ENCODE measurements around the gene DEFB114.
A peak's percentile ranks its signal among the peaks of the same experiment; 100 is the strongest.

DEFB114 gene

DNA sequence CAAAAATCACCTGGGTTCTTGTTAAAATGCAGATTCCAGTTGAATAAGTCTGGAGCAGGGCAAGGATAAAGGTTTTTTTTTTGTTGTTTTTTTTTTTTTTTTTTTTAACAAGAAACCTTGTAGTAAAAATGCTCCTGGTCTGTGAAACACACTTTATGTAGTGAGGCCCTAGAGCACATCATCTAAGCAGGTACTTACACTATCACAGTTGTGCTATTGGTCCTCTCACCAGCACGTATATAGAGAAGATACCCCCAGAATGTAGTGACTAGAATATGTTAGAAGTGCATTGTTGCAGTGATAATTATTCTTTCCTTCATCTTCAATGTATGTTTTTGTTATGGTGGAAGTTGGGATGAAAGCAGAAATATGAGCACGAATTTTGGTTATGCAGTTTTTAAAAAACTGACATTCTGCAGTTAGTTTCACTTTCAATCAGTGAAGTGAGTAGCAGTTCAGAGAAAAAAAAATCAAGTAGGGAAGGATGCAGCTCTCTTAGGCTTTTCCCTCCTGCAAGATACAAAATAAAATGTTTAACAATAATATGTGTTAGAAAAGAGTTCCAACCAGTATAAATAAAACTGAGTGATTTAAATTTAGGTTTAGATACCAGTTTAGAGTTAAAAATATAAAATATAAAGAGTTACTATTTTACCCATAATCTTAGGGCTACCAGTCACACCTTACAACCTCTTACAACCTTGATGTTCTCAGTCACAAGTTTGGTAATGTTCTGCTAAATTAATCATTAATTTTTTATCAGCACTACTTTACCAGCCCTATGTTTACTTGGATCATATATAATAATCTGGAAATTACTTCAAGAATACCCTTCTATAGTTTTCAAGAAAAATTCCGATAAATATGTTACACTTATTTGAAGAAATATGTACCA is 14.6 kb upstream of the DEFB114 start:
- Histone ChIP-seq H3K27me3 (ENCODE audit: control insufficient read depth in 5 of 5, insufficient read depth in 4 of 5, low read length in 5 of 5) (no peaks in the 10 kb centered on the region), H3K4me3 (ENCODE audit: low read depth in 1 of 5, low read length in 5 of 5) (peak overlapping the region in 1 of 5 donors; percentile 29), H3K36me3 (ENCODE audit: control insufficient read depth in 5 of 5, insufficient read depth in 5 of 5, low read length in 5 of 5) (no peaks in the 10 kb centered on the region), H3K9ac (ENCODE audit: low read length in 5 of 5) (no peak overlapping the region), H3K4me1 (ENCODE audit: control insufficient read depth in 5 of 5, insufficient read depth in 5 of 5, low read length in 5 of 5) (no peaks in the 10 kb centered on the region), H3K27ac (ENCODE audit: low read depth, low read length) (no peak overlapping the region), H3K9me3 (ENCODE audit: control insufficient read depth in 5 of 5, low read length in 5 of 5) (no peaks in the 10 kb centered on the region)

DNA sequence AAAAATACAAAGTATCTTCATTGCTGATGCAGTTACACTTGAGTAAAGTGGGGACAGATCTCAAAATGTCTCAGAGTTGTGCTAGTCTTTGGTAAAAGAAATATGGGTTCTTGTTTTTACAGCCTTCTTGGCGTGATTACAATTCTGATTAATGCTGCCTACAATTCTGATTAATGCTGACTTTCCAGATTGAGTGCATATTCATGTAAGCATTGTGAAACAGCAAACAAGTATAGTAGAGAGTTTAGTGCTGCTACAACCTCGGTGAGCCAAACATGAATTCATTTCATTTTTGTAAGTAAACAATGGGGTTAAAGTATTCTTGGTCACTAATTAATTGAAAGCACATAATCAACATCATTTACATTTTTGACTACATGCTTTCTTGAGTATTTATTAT is 5.6 kb upstream of the DEFB114 start, which contains the start of gene DEFB113:
Gene DEFB113 (minus strand): TSS at position 21 of the 400 bp plus-strand sequence. CDS start 0 bp downstream, at position 21.
- H3K4me1 ChIP-seq (ENCODE audit: control insufficient read depth in 5 of 5, insufficient read depth in 5 of 5, low read length in 5 of 5), result no peaks in the 10 kb centered on the region
- H3K36me3 ChIP-seq (ENCODE audit: control insufficient read depth in 5 of 5, insufficient read depth in 5 of 5, low read length in 5 of 5), result no peaks in the 10 kb centered on the region
- no peak within 1 kb of the TSS for H3K9ac ChIP-seq (ENCODE audit: low read length in 5 of 5)

DNA sequence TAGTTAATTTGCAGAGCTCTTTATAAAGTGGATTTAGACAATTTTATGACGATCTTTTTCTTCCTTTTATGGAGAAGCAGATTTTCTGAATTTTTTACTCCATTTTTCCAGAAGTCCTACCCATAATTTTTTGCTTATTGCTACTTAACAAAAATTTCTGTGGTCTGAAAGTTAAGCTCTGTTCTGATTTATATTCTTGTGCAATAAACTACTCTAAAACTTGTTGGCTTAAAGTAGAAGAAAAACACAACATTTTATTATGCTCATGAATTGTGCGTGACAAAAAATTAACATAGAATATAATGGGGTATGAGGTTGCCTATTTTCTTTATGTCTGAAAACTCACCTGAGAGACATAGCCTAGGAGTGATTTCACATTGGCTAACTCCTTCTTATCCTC is 2.9 kb upstream of the DEFB114 start:
- Histone ChIP-seq H3K4me1 (ENCODE audit: control insufficient read depth in 5 of 5, insufficient read depth in 5 of 5, low read length in 5 of 5) (no peaks in the 10 kb centered on the region), H3K27ac (ENCODE audit: low read depth, low read length) (no peak overlapping the region)

More for the DNA sequence above, 5.6 kb upstream of the DEFB114 start, which contains the start of gene DEFB113:
- H3K27ac ChIP-seq (ENCODE audit: low read depth, low read length), result no peak within 1 kb of the TSS
- H3K4me3 ChIP-seq (ENCODE audit: low read depth in 1 of 5, low read length in 5 of 5), result no peak within 1 kb of the TSS
- H3K27me3 ChIP-seq (ENCODE audit: control insufficient read depth in 5 of 5, insufficient read depth in 4 of 5, low read length in 5 of 5), result no peaks in the 10 kb centered on the region
- no peaks in the 10 kb centered on the region for H3K9me3 ChIP-seq (ENCODE audit: control insufficient read depth in 5 of 5, low read length in 5 of 5)

DNA sequence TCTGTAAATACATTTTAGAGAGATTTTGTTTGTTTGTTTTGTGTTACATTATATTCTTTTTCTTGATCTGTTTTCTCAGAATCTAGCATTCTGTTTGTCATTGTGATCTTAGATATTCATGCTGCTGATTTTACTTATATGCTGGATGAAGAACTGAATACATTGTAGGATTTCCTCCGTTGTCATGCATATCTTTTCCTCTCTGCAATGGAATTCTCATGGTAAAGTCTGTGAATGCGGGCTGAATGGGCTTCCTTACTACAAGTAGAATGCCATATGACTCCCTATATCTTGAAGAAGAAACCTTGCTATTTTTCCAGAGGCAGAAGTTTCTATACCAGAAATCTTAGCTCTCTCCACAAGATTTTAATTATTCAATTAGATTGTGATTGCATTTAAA is 2.4 kb upstream of the DEFB114 start:
- no peaks in the 10 kb centered on the region for H3K9me3 ChIP-seq (ENCODE audit: control insufficient read depth in 5 of 5, low read length in 5 of 5)
- no peak overlapping the region for H3K27ac ChIP-seq (ENCODE audit: low read depth, low read length)
- no peaks in the 10 kb centered on the region for H3K4me1 ChIP-seq (ENCODE audit: control insufficient read depth in 5 of 5, insufficient read depth in 5 of 5, low read length in 5 of 5)
- no peak overlapping the region for H3K4me3 ChIP-seq (ENCODE audit: low read depth in 1 of 5, low read length in 5 of 5)
- H3K36me3 ChIP-seq (ENCODE audit: control insufficient read depth in 5 of 5, insufficient read depth in 5 of 5, low read length in 5 of 5), result no peaks in the 10 kb centered on the region
- no peaks in the 10 kb centered on the region for H3K27me3 ChIP-seq (ENCODE audit: control insufficient read depth in 5 of 5, insufficient read depth in 4 of 5, low read length in 5 of 5)
- H3K9ac ChIP-seq (ENCODE audit: low read length in 5 of 5), result no peak overlapping the region

More for the DNA sequence above, 2.9 kb upstream of the DEFB114 start:
- H3K9me3 ChIP-seq (ENCODE audit: control insufficient read depth in 5 of 5, low read length in 5 of 5), result no peaks in the 10 kb centered on the region
- no peaks in the 10 kb centered on the region for H3K36me3 ChIP-seq (ENCODE audit: control insufficient read depth in 5 of 5, insufficient read depth in 5 of 5, low read length in 5 of 5)
- no peak overlapping the region for H3K4me3 ChIP-seq (ENCODE audit: low read depth in 1 of 5, low read length in 5 of 5)
- no peak overlapping the region for H3K9ac ChIP-seq (ENCODE audit: low read length in 5 of 5)
- no peaks in the 10 kb centered on the region for H3K27me3 ChIP-seq (ENCODE audit: control insufficient read depth in 5 of 5, insufficient read depth in 4 of 5, low read length in 5 of 5)

DNA sequence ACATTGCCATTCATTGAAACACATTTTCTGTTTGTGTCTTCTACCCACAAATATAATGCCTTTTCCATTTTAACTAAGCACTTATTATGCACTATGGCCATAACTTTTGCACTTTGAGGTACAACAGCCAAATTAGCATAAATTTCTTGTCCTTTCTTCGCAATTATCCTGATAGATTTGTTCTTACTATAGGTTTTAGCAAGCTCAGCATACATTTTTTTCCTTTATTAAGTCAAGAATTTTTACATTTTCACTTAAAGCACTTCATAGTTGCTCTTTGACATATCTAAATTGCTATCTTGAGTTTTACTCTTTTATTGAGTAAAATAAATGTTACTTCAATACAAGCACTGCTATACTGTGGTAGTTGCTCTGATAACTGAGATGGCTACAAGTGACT is 5.8 kb downstream of the DEFB114 start:
- peaks cover 0 to 3% (median 0%) of the 10 kb centered on the region in 5 donors for H3K9me3 ChIP-seq (ENCODE audit: control insufficient read depth in 5 of 5, low read length in 5 of 5)
- H3K36me3 ChIP-seq (ENCODE audit: control insufficient read depth in 5 of 5, insufficient read depth in 5 of 5, low read length in 5 of 5), result no peaks in the 10 kb centered on the region
- H3K27ac ChIP-seq (ENCODE audit: low read depth, low read length), result no peak overlapping the region
- H3K4me3 ChIP-seq (ENCODE audit: low read depth in 1 of 5, low read length in 5 of 5), result no peak overlapping the region
- H3K9ac ChIP-seq (ENCODE audit: low read length in 5 of 5), result no peak overlapping the region
- no peaks in the 10 kb centered on the region for H3K4me1 ChIP-seq (ENCODE audit: control insufficient read depth in 5 of 5, insufficient read depth in 5 of 5, low read length in 5 of 5)
- no peaks in the 10 kb centered on the region for H3K27me3 ChIP-seq (ENCODE audit: control insufficient read depth in 5 of 5, insufficient read depth in 4 of 5, low read length in 5 of 5)

DNA sequence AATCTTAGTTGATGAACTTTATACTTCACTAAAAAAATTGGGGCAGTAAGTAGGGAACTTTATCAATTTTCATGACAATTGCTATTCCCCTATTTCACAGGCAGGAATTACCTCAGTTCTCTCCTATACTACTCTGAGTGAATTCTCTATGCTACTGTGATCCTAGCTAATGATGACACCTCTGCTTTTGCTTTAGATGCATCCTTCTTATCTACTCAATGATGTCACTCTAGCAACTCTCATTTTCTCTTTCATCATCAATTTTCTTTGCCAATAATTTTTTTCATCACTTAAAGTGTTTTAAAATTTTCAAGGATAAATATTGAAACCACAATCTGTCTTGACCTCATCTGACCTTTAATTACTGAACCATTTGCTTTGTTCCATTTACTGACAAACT is 8.1 kb downstream of the DEFB114 start:
- Histone ChIP-seq H3K4me1 (ENCODE audit: control insufficient read depth in 5 of 5, insufficient read depth in 5 of 5, low read length in 5 of 5) (no peaks in the 10 kb centered on the region), H3K9me3 (ENCODE audit: control insufficient read depth in 5 of 5, low read length in 5 of 5) (peaks cover 0 to 3% (median 0%) of the 10 kb centered on the region in 5 donors), H3K27me3 (ENCODE audit: control insufficient read depth in 5 of 5, insufficient read depth in 4 of 5, low read length in 5 of 5) (no peaks in the 10 kb centered on the region), H3K9ac (ENCODE audit: low read length in 5 of 5) (no peak overlapping the region), H3K36me3 (ENCODE audit: control insufficient read depth in 5 of 5, insufficient read depth in 5 of 5, low read length in 5 of 5) (no peaks in the 10 kb centered on the region), H3K4me3 (ENCODE audit: low read depth in 1 of 5, low read length in 5 of 5) (no peak overlapping the region), H3K27ac (ENCODE audit: low read depth, low read length) (no peak overlapping the region)

DNA sequence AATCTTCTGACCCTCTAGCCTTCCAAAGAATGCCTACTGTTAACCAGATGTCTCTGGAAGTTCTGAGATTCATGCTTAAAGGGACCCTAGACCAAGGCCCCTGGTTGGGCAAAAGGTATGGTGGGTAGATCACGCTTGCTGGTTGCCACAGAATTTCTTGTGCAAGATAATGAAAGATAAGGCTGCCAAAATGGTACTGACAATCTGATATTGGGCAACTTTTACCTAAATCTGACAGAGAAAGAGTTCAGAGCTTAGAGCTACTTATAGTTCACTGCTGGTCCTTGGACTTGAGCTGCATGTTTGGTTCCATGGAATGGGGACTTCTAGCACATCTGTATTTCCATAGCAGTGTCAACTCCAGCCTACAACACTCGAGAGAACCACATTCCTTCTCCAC is 12.0 kb downstream of the DEFB114 start:
- H3K9ac ChIP-seq (ENCODE audit: low read length in 5 of 5), result no peak overlapping the region
- H3K9me3 ChIP-seq (ENCODE audit: control insufficient read depth in 5 of 5, low read length in 5 of 5), result no peaks in the 10 kb centered on the region
- no peaks in the 10 kb centered on the region for H3K36me3 ChIP-seq (ENCODE audit: control insufficient read depth in 5 of 5, insufficient read depth in 5 of 5, low read length in 5 of 5)
- no peaks in the 10 kb centered on the region for H3K4me1 ChIP-seq (ENCODE audit: control insufficient read depth in 5 of 5, insufficient read depth in 5 of 5, low read length in 5 of 5)
- no peak overlapping the region for H3K27ac ChIP-seq (ENCODE audit: low read depth, low read length)
- no peaks in the 10 kb centered on the region for H3K27me3 ChIP-seq (ENCODE audit: control insufficient read depth in 5 of 5, insufficient read depth in 4 of 5, low read length in 5 of 5)
- no peak overlapping the region for H3K4me3 ChIP-seq (ENCODE audit: low read depth in 1 of 5, low read length in 5 of 5)

DNA sequence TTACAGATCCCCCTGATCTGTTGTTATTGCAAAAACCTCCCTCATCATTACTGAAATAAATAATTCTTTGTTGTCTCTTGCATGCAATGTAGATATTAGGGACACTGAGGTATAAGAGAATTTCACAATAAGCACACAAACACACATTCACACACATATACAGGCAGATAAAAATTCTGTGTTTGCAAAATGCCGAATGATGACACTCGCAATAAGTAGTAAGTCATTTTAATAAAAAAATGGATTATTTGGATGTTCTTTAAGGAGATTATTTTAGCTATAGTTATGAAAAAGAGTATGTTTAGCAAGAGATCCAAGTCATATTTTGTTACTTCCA is 13.6 kb downstream of the DEFB114 start:
- H3K4me3 ChIP-seq (ENCODE audit: low read depth in 1 of 5, low read length in 5 of 5), result no peak overlapping the region
- no peaks in the 10 kb centered on the region for H3K4me1 ChIP-seq (ENCODE audit: control insufficient read depth in 5 of 5, insufficient read depth in 5 of 5, low read length in 5 of 5)
- H3K36me3 ChIP-seq (ENCODE audit: control insufficient read depth in 5 of 5, insufficient read depth in 5 of 5, low read length in 5 of 5), result no peaks in the 10 kb centered on the region
- no peaks in the 10 kb centered on the region for H3K27me3 ChIP-seq (ENCODE audit: control insufficient read depth in 5 of 5, insufficient read depth in 4 of 5, low read length in 5 of 5)
- no peaks in the 10 kb centered on the region for H3K9me3 ChIP-seq (ENCODE audit: control insufficient read depth in 5 of 5, low read length in 5 of 5)
- no peak overlapping the region for H3K27ac ChIP-seq (ENCODE audit: low read depth, low read length)
- no peak overlapping the region for H3K9ac ChIP-seq (ENCODE audit: low read length in 5 of 5)

DNA sequence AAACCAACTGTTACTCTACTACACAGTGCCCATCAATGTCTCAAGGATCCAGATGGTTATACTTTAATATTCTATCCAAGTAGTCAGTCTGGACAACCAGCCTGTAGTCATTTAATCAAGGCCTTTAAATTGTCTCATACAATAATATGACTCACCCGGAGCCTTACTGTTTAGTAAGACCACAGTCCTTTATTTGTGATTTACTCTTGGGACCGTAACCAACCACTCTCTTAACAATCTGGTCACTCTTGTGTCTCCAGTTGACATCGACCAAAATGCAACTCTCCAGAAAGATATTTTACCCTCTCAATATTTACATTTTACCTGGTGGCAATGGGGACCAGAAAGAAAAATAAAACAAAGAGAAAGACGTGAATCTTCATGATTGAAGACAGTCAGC is 14.9 kb downstream of the DEFB114 start:
- Histone ChIP-seq H3K9me3 (ENCODE audit: control insufficient read depth in 5 of 5, low read length in 5 of 5) (peaks cover 0 to 3% (median 0%) of the 10 kb centered on the region in 5 donors), H3K27me3 (ENCODE audit: control insufficient read depth in 5 of 5, insufficient read depth in 4 of 5, low read length in 5 of 5) (no peaks in the 10 kb centered on the region), H3K4me1 (ENCODE audit: control insufficient read depth in 5 of 5, insufficient read depth in 5 of 5, low read length in 5 of 5) (no peaks in the 10 kb centered on the region), H3K4me3 (ENCODE audit: low read depth in 1 of 5, low read length in 5 of 5) (no peak overlapping the region), H3K36me3 (ENCODE audit: control insufficient read depth in 5 of 5, insufficient read depth in 5 of 5, low read length in 5 of 5) (no peaks in the 10 kb centered on the region), H3K27ac (ENCODE audit: low read depth, low read length) (no peak overlapping the region), H3K9ac (ENCODE audit: low read length in 5 of 5) (no peak overlapping the region)

DNA sequence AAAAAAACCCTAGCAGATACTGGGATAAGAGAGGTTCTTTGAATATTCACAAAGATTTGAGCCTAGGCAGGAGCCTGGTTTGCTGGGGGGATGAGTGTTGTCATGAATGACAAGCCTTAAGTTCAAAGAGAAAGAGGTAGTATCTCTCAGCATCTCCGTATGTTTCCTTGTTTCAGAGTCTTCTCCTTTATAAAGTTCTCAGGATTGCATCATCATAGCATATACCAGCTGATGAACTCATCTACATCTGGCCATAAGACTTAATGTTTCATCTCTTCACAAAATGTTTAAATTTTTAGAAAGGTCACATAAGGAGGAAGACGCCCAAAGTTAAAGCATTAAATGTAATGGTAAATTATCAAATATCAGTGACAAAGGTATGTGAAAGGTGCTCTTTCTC is 17.1 kb downstream of the DEFB114 start:
- Histone ChIP-seq H3K9ac (ENCODE audit: low read length in 5 of 5) (no peak overlapping the region), H3K36me3 (ENCODE audit: control insufficient read depth in 5 of 5, insufficient read depth in 5 of 5, low read length in 5 of 5) (no peaks in the 10 kb centered on the region), H3K27me3 (ENCODE audit: control insufficient read depth in 5 of 5, insufficient read depth in 4 of 5, low read length in 5 of 5) (no peaks in the 10 kb centered on the region), H3K4me3 (ENCODE audit: low read depth in 1 of 5, low read length in 5 of 5) (no peak overlapping the region), H3K9me3 (ENCODE audit: control insufficient read depth in 5 of 5, low read length in 5 of 5) (peaks cover 0 to 3% (median 0%) of the 10 kb centered on the region in 5 donors), H3K4me1 (ENCODE audit: control insufficient read depth in 5 of 5, insufficient read depth in 5 of 5, low read length in 5 of 5) (no peaks in the 10 kb centered on the region), H3K27ac (ENCODE audit: low read depth, low read length) (no peak overlapping the region)

All from subcutaneous abdominal adipose tissue (tissue), 5 donors.